ENCODE measurements around the gene OR1S1.
"Not testable (repeated sequence)": the region's sequence is repeated elsewhere in the genome, so short reads cannot be mapped to it uniquely, and the experiment has no call there.

The OR1S1 gene

GRCh38 chr11:58212420-58212819, at the start of gene OR1S1:
Gene OR1S1 (plus strand): TSS chr11:58212720.
- not testable (repeated sequence) for DNase-seq (ENCODE audit: low spot score)

- DNase-seq (ENCODE audit: low spot score): no peak
Measured at GRCh38 chr11:58164389-58164788, 48.1 kb upstream of the OR1S1 start.

GRCh38 chr11:58164990-58165389, 47.5 kb upstream of the OR1S1 start:
- no peak for DNase-seq (ENCODE audit: low spot score)

- DNase-seq (ENCODE audit: low spot score): no peak
Measured at GRCh38 chr11:58165504-58166106, 46.9 kb upstream of the OR1S1 start.

GRCh38 chr11:58177409-58178054, 35.0 kb upstream of the OR1S1 start:
- no peak for DNase-seq (ENCODE audit: low spot score)

- no peak for DNase-seq (ENCODE audit: low spot score)
Measured at GRCh38 chr11:58178444-58178843, 34.1 kb upstream of the OR1S1 start.

GRCh38 chr11:58179648-58180047, 32.9 kb upstream of the OR1S1 start:
- DNase-seq (ENCODE audit: low spot score): no peak

GRCh38 chr11:58186938-58187337, 25.6 kb upstream of the OR1S1 start:
- DNase-seq (ENCODE audit: low spot score): no peak

- DNase-seq (ENCODE audit: low spot score): no peak
Measured at GRCh38 chr11:58188770-58189169, 23.8 kb upstream of the OR1S1 start, which contains the start of gene OR9Q2. Gene OR9Q2 (plus strand): TSS chr11:58189070. CDS start chr11:58190491, 1,421 bp downstream.

- DNase-seq (ENCODE audit: low spot score): no peak
Measured at GRCh38 chr11:58192229-58192628, 20.3 kb upstream of the OR1S1 start.

- no peak for DNase-seq (ENCODE audit: low spot score)
Measured at GRCh38 chr11:58193391-58193790, 19.1 kb upstream of the OR1S1 start.

- DNase-seq (ENCODE audit: low spot score): no peak
Measured at GRCh38 chr11:58195939-58196338, 16.6 kb upstream of the OR1S1 start.

- DNase-seq (ENCODE audit: low spot score): no peak
Measured at GRCh38 chr11:58199271-58199670, 13.2 kb upstream of the OR1S1 start.

- DNase-seq (ENCODE audit: low spot score): no peak
Measured at GRCh38 chr11:58204042-58204441, 8.5 kb upstream of the OR1S1 start, which contains the start of gene OR1S2. Gene OR1S2 (minus strand): TSS chr11:58204142. CDS start chr11:58204142, 0 bp downstream.

GRCh38 chr11:58216476-58216875, 4.0 kb downstream of the OR1S1 start:
- DNase-seq (ENCODE audit: low spot score): no peak

GRCh38 chr11:58222721-58223120, 10.2 kb downstream of the OR1S1 start:
- no peak for DNase-seq (ENCODE audit: low spot score)

GRCh38 chr11:58227956-58228615, 15.6 kb downstream of the OR1S1 start:
- no peak for DNase-seq (ENCODE audit: low spot score)

- DNase-seq (ENCODE audit: low spot score): no peak
Measured at GRCh38 chr11:58243954-58244353, 31.4 kb downstream of the OR1S1 start.

- no peak for DNase-seq (ENCODE audit: low spot score)
Measured at GRCh38 chr11:58254936-58255335, 42.4 kb downstream of the OR1S1 start.

- no peak for DNase-seq (ENCODE audit: low spot score)
Measured at GRCh38 chr11:58259983-58260382, 47.5 kb downstream of the OR1S1 start.
